HepG2 (cell line): Measurements from ENCODE around the gene NFE2L2. TPM values are rescaled to one million over a fixed set of nuclear protein-coding genes. Genes with fewer than 3 reads are reported as not detected.

Source experiments
- DNMT3B ChIP-seq: conservative IDR thresholded peaks from 2 replicates; pipeline ENCODE4 v1.6.1; 2016; ENCODE audit warnings: missing biosample characterization, control low read depth
- FOXP1 ChIP-seq, 2 experiments: fragments of 450-650 bp in 1 of 2; IDR thresholded peaks; 2 replicates each; pipeline ENCODE4 v1.6.1; 2017 to 2018; ENCODE audit warnings: antibody characterized with exemption in 1 of 2
- GATAD2A ChIP-seq: IDR thresholded peaks from 2 replicates; pipeline ENCODE4 v1.6.1; 2016
- IKZF5 ChIP-seq: IDR thresholded peaks from 2 replicates; pipeline ENCODE4 v1.6.1; 2018; ENCODE audit warnings: missing genetic modification reagents, mild to moderate bottlenecking, missing compliant biosample characterization
- KLF16 ChIP-seq, 2 experiments: sonication (generic) in 1 of 2; formaldehyde crosslinking in 1 of 2; IDR thresholded peaks; 2 replicates each; pipeline versions ENCODE4 v1.6.1 to v1.8.0; 2016 to 2023; ENCODE audit warnings: missing genetic modification reagents in 2 of 2, missing compliant biosample characterization in 1 of 2
- SOX5 ChIP-seq: IDR thresholded peaks from 2 replicates; pipeline ENCODE4 v1.6.1; 2016; ENCODE audit warnings: borderline replicate concordance
- SRF ChIP-seq: IDR thresholded peaks from 2 replicates; pipeline ENCODE4 v1.6.1; 2011; ENCODE audit warnings: mild to moderate bottlenecking, low read depth, low read length, moderate library complexity
- SUZ12 ChIP-seq: fragments of 150-350 bp; IDR thresholded peaks from 2 replicates; pipeline ENCODE4 v1.6.1; 2014; ENCODE audit warnings: low read depth, low read length
- ZNF20 ChIP-seq: sonication (generic); formaldehyde crosslinking; IDR thresholded peaks from 2 replicates; pipeline ENCODE4 v1.4.0; 2020; ENCODE audit warnings: mild to moderate bottlenecking, moderate library complexity, missing genetic modification reagents
- ZNF335 ChIP-seq: sonication (generic); formaldehyde crosslinking; IDR thresholded peaks from 2 replicates; pipeline ENCODE4 v1.4.0; 2020; ENCODE audit warnings: missing genetic modification reagents
- ZNF484 ChIP-seq: sonication (generic); formaldehyde crosslinking; IDR thresholded peaks from 2 replicates; pipeline ENCODE4 v1.5.1; 2020; ENCODE audit warnings: mild to moderate bottlenecking, low read depth, missing genetic modification reagents, borderline replicate concordance
- ZNF562 ChIP-seq: sonication (generic); formaldehyde crosslinking; IDR thresholded peaks from 2 replicates; pipeline ENCODE4 v1.8.0; 2022; ENCODE audit warnings: missing genetic modification reagents, borderline replicate concordance
- ZNF660 ChIP-seq: sonication (generic); formaldehyde crosslinking; IDR thresholded peaks from 2 replicates; pipeline ENCODE4 v1.5.1; 2020; ENCODE audit warnings: mild to moderate bottlenecking, low read depth, missing genetic modification reagents, borderline replicate concordance
- ZNF746 ChIP-seq: sonication (generic); formaldehyde crosslinking; IDR thresholded peaks from 2 replicates; pipeline ENCODE4 v1.8.0; 2022; ENCODE audit warnings: mild to moderate bottlenecking, missing genetic modification reagents
- ZSCAN20 ChIP-seq: sonication (generic); formaldehyde crosslinking; IDR thresholded peaks from 2 replicates; pipeline ENCODE4 v1.4.0; 2020; ENCODE audit warnings: missing genetic modification reagents, mild to moderate bottlenecking, borderline replicate concordance
- polyA plus RNA-seq, 8 experiments: library from polyadenylated mRNA; depleted of rRNA in 3 of 8; stranded (reverse) in 7 of 8; unstranded in 1 of 8; fragments of >200 nt; fragmentation: Illumina TruSeq in 4 of 8; extraction: Trizol in 4 of 8; gene quantifications; 2 replicates each; pipeline versions ENCODE4 v1.2.1 to v1.2.3, GENCODE V29; 2011 to 2016; ENCODE audit warnings: low read depth in 4 of 8, missing spikeins in 1 of 8, mixed read lengths in 1 of 8; ENCODE audit not compliant: insufficient read depth in 1 of 8
- total RNA-seq, 5 experiments: library from RNA; depleted of rRNA; stranded (reverse); fragments of >200 nt; fragmentation: Illumina TruSeq; extraction: Trizol; gene quantifications; 2 replicates each; pipeline ENCODE4 v1.2.3, GENCODE V29; 2016; ENCODE audit warnings: low read depth in 1 of 5
- TF ChIP-seq, protein P1 (sequence below): sonication (generic); formaldehyde crosslinking; conservative IDR thresholded peaks from 2 replicates; pipeline ENCODE4 v1.4.0; 2020; ENCODE audit warnings: missing genetic modification reagents
- TF ChIP-seq, protein P2 (sequence below): sonication (generic); formaldehyde crosslinking; IDR thresholded peaks from 2 replicates; pipeline ENCODE4 v1.5.0; 2020; ENCODE audit warnings: mild to moderate bottlenecking, missing genetic modification reagents
- TF ChIP-seq, protein P3 (sequence below): sonication (generic); formaldehyde crosslinking; IDR thresholded peaks from 2 replicates; pipeline ENCODE4 v1.4.0; 2020; ENCODE audit warnings: missing genetic modification reagents, borderline replicate concordance
- TF ChIP-seq, protein P4 (sequence below): sonication (generic); formaldehyde crosslinking; IDR thresholded peaks from 2 replicates; pipeline ENCODE4 v1.4.0; 2020; ENCODE audit warnings: missing genetic modification reagents

NFE2L2 gene
- total and polyA plus RNA-seq, 2 of the 13 experiments (the other 11 are each of a cell fraction or from before 2014, with no cell fraction given) = 84.6 to 215 TPM

GRCh38 chr2:177187631-177188312 lies 76.8 kb downstream of the NFE2L2 start (continued):
- TF ChIP-seq, protein P1, sequence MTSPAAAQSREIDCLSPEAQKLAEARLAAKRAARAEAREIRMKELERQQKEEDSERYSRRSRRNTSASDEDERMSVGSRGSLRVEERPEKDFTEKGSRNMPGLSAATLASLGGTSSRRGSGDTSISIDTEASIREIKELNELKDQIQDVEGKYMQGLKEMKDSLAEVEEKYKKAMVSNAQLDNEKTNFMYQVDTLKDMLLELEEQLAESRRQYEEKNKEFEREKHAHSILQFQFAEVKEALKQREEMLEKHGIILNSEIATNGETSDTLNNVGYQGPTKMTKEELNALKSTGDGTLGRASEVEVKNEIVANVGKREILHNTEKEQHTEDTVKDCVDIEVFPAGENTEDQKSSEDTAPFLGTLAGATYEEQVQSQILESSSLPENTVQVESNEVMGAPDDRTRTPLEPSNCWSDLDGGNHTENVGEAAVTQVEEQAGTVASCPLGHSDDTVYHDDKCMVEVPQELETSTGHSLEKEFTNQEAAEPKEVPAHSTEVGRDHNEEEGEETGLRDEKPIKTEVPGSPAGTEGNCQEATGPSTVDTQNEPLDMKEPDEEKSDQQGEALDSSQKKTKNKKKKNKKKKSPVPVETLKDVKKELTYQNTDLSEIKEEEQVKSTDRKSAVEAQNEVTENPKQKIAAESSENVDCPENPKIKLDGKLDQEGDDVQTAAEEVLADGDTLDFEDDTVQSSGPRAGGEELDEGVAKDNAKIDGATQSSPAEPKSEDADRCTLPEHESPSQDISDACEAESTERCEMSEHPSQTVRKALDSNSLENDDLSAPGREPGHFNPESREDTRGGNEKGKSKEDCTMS = no peak
- peak; percentile 100 for TF ChIP-seq GATAD2A (CRISPR knock-in tag)
- no peak for TF ChIP-seq ZNF484 (CRISPR knock-in tag)
- peak; percentile 91 for TF ChIP-seq SOX5 (CRISPR knock-in tag)
- no peak for TF ChIP-seq SRF
- peak; percentile 49; the same call in 1 of the 2 replicates for TF ChIP-seq ZNF746 (CRISPR knock-in tag)
- no peak for TF ChIP-seq ZSCAN20 (CRISPR knock-in tag)
- TF ChIP-seq SUZ12 = no peak
- no peak for TF ChIP-seq ZNF562 (CRISPR knock-in tag)
- TF ChIP-seq ZNF20 (CRISPR knock-in tag) = no peak
- TF ChIP-seq, protein P2, sequence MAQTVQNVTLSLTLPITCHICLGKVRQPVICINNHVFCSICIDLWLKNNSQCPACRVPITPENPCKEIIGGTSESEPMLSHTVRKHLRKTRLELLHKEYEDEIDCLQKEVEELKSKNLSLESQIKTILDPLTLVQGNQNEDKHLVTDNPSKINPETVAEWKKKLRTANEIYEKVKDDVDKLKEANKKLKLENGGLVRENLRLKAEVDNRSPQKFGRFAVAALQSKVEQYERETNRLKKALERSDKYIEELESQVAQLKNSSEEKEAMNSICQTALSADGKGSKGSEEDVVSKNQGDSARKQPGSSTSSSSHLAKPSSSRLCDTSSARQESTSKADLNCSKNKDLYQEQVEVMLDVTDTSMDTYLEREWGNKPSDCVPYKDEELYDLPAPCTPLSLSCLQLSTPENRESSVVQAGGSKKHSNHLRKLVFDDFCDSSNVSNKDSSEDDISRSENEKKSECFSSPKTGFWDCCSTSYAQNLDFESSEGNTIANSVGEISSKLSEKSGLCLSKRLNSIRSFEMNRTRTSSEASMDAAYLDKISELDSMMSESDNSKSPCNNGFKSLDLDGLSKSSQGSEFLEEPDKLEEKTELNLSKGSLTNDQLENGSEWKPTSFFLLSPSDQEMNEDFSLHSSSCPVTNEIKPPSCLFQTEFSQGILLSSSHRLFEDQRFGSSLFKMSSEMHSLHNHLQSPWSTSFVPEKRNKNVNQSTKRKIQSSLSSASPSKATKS (CRISPR knock-in tag) = peak; percentile 97; the same call in 1 of the 2 replicates
- peak; percentile 87; the same call in 1 of the 2 replicates for TF ChIP-seq DNMT3B (CRISPR knock-in tag)
- TF ChIP-seq, protein P3, sequence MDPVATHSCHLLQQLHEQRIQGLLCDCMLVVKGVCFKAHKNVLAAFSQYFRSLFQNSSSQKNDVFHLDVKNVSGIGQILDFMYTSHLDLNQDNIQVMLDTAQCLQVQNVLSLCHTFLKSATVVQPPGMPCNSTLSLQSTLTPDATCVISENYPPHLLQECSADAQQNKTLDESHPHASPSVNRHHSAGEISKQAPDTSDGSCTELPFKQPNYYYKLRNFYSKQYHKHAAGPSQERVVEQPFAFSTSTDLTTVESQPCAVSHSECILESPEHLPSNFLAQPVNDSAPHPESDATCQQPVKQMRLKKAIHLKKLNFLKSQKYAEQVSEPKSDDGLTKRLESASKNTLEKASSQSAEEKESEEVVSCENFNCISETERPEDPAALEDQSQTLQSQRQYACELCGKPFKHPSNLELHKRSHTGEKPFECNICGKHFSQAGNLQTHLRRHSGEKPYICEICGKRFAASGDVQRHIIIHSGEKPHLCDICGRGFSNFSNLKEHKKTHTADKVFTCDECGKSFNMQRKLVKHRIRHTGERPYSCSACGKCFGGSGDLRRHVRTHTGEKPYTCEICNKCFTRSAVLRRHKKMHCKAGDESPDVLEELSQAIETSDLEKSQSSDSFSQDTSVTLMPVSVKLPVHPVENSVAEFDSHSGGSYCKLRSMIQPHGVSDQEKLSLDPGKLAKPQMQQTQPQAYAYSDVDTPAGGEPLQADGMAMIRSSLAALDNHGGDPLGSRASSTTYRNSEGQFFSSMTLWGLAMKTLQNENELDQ = peak; percentile 71; the same call in 1 of the 2 replicates
- TF ChIP-seq IKZF5 (CRISPR knock-in tag) = peak; percentile 94
- TF ChIP-seq FOXP1 (IDR thresholded peaks at IDR 0.05) = no peak; the same call in 1 of the 2 replicates
- peak; percentile 89 for TF ChIP-seq FOXP1 (CRISPR knock-in tag; IDR thresholded peaks at IDR 0.05)
- peak in 1 of 2 experiments; percentile 92; a peak in 2 of 4 replicates for TF ChIP-seq KLF16 (CRISPR knock-in tag; IDR thresholded peaks at IDR 0.05)
- TF ChIP-seq ZNF335 (CRISPR knock-in tag) = 0 out of 2 replicates have a peak, but pooled peaks have one; percentile 65
- TF ChIP-seq ZNF660 (CRISPR knock-in tag) = no peak
- TF ChIP-seq, protein P4, sequence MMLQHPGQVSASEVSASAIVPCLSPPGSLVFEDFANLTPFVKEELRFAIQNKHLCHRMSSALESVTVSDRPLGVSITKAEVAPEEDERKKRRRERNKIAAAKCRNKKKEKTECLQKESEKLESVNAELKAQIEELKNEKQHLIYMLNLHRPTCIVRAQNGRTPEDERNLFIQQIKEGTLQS (CRISPR knock-in tag) = peak; percentile 99
